IPS-18a (cell line): ENCODE measurements around the gene ALPI.

Experiments used
- H3K27ac ChIP-seq: one replicate; pipeline ENCODE4 v1.5.1; 2013; ENCODE audit warnings: low read length
- H3K27me3 ChIP-seq: one replicate; pipeline ENCODE4 v1.6.1; 2013; ENCODE audit warnings: mild to moderate bottlenecking, low read length; ENCODE audit not compliant: control insufficient read depth, insufficient read depth
- H3K36me3 ChIP-seq: one replicate; pipeline ENCODE4 v1.6.1; 2013; ENCODE audit warnings: low read depth, low read length; ENCODE audit not compliant: control insufficient read depth
- H3K4me1 ChIP-seq: one replicate; pipeline ENCODE4 v1.6.1; 2013; ENCODE audit warnings: low read depth, low read length; ENCODE audit not compliant: control insufficient read depth
- H3K4me3 ChIP-seq: one replicate; pipeline ENCODE4 v1.5.1; 2013; ENCODE audit warnings: low read length
- H3K9ac ChIP-seq: one replicate; pipeline ENCODE4 v1.6.1; 2013; ENCODE audit warnings: mild to moderate bottlenecking, low read length, moderate library complexity
- H3K9me3 ChIP-seq: one replicate; pipeline ENCODE4 v1.6.1; 2013; ENCODE audit warnings: low read depth, low read length; ENCODE audit not compliant: control insufficient read depth

Gene ALPI

GRCh38 chr2:232485757-232486557, 30.0 kb downstream of the ALPI start:
- Histone ChIP-seq H3K9ac (no peak overlapping the region), H3K27me3 (peaks cover 74% of the 10 kb centered on the region), H3K4me1 (peaks cover 8% of the 10 kb centered on the region), H3K9me3 (no peaks in the 10 kb centered on the region), H3K27ac (no peak overlapping the region), H3K36me3 (no peaks in the 10 kb centered on the region), H3K4me3 (peak overlapping the region; percentile 42)

DNA sequence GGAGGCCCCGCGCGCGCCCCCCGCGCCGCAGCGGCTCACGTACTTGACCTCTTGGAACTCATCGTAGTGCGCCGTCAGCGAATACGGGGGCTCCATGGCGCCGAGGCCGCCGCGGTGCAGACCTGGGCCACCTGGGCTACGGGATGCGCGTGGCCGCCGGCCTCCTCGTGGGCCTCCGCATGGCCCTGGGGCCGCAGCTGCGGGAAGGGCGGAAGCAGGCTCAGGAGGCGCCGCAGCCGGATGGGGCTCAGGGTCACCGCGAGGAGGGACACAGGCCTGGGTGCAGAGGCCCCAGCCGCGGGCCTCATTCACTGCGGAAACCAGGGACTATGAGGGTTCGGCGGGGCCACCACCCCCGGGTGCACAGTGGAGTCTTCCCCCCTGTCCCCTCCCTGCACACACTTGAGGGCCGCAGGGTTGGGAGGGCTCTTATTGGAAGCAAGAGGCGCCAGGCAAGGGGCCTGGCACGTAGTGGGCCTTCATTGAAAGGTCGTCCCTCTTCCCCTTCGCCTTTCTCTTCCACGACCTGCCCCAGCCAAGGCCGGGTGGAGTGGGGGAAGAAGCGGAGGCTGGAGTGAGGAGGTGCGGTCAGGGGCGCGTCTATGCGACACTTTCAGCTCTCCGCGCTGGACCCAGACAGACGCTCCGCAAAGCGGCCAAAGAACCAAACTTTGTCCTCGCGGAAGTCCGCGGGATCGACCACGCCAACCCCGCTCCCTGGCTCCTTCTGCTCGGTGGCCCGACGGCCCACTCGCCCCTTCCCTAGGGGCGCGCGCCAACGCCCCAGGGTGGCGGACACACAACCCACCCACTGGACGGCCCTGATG, 30.8 kb downstream of the ALPI start:
- H3K36me3 ChIP-seq = no peaks in the 10 kb centered on the region

DNA sequence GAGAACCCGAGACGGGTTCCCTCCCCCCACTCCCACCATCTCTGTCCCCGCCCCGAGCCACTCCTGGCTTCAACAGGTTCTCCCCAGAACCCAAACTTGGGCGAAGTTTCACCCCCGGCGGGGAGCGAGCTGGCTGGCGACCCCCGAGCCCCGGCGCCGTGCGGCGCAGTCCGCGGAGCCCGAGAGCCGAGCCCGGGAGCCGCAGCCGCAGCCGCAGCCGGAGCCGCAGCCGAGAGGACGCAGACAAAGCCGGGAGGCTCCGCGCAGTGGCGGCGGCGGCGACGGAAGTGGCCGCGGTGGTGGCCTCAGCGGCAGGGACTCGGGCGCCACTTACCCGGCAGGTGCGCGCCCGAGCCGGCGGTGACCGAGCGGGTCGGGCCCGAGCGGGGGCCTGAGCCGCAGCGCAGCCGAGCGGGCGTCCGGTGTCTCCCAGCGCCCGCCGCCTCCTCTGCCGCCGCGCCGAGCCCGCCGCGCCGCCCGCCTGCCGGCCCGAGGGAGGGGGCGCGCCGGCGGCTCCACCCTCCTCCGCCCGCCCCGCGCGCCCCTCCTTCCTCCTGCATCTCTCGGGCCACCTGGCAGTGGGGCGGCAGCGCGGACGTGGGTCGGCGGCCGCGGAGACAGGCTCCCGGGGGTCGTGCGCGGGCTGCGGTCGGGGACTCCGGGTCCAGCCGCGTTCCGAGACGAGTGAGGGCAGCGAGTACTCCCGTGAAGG, 31.6 kb downstream of the ALPI start, which contains the start of gene ECEL1:
Gene ECEL1 (minus strand): TSS at position 450 of the 712 bp plus-strand sequence. CDS start 1,181 bp downstream, outside the sequence.
- peak within 1 kb of the TSS; percentile 44 for H3K4me3 ChIP-seq
- no peaks in the 10 kb centered on the region for H3K36me3 ChIP-seq
- H3K9me3 ChIP-seq = no peaks in the 10 kb centered on the region
- H3K4me1 ChIP-seq = peaks cover 8% of the 10 kb centered on the region
- H3K27me3 ChIP-seq = peaks cover 74% of the 10 kb centered on the region
- no peak within 1 kb of the TSS for H3K27ac ChIP-seq
- H3K9ac ChIP-seq = no peak within 1 kb of the TSS

More for the DNA sequence above, 30.8 kb downstream of the ALPI start:
- Histone ChIP-seq H3K27me3 (peaks cover 74% of the 10 kb centered on the region), H3K9ac (no peak overlapping the region), H3K4me1 (peaks cover 8% of the 10 kb centered on the region), H3K9me3 (no peaks in the 10 kb centered on the region), H3K4me3 (peak overlapping the region; percentile 40), H3K27ac (no peak overlapping the region)

DNA sequence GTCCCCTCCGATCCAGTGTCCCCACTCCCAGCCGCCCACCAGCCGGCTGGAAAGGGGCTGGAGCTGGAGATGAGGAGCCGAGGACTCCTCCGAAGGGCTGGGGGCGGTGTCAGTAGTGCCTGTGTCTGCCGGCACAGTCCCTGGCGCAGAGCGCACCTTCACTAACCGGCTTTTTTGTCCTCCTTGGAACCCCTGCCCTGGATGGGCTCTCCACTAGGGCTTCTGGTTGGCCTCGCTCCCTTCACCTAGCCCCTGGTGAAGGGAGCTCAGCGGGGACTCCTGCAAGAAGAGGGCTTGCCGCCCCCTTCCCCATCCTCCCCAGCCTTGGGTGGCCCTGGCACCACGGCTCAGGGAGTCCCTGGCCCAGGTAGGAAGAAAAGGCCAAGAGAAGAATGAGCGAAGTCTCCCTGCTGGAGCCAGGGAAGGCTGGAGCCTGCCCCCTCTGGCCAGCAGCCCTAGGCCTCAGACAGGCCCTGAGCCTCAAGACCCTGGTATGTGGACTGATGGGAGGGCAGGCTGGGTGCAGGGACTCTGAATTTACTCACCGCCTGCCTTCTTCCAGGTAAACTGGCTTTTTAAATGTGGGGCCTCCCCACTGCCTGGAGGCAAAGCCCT, 32.3 kb downstream of the ALPI start:
- Histone ChIP-seq H3K9ac (no peak overlapping the region), H3K27ac (no peak overlapping the region), H3K4me3 (peak overlapping the region; percentile 44), H3K36me3 (no peaks in the 10 kb centered on the region), H3K4me1 (peaks cover 8% of the 10 kb centered on the region), H3K27me3 (peaks cover 73% of the 10 kb centered on the region), H3K9me3 (no peaks in the 10 kb centered on the region)

DNA sequence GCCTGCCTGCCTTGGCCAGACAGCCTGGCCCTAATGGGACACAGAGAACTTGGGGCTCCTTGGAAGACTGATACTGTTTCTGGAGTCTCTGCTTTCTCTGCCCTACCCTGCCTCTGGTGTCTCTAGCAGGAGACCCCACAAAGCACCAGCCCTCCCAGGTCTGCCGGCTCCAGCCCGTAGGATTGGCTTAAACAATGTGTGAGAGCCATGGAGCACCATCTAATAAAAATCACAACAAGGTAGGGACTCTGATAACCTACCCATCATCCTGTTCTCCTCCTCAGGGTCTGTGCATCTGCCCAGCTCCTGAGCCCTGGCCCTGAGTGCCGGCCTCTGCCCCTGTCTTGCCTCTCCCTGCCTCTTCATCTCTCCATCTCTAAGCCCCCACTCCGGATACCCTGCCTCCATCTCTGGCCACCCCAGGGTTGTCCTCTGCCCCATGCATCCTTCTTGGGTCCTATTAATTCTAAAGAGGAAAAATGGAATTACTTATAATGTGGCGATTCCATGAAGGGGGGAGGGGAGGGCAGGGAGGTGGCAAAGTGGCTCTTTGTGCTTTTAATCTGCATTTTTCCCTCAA, 32.9 kb downstream of the ALPI start:
- H3K4me1 ChIP-seq = peaks cover 10% of the 10 kb centered on the region
- peaks cover 67% of the 10 kb centered on the region for H3K27me3 ChIP-seq
- H3K27ac ChIP-seq = no peak overlapping the region
- H3K9me3 ChIP-seq = no peaks in the 10 kb centered on the region
- H3K36me3 ChIP-seq = no peaks in the 10 kb centered on the region
- H3K4me3 ChIP-seq = no peak overlapping the region
- no peak overlapping the region for H3K9ac ChIP-seq

DNA sequence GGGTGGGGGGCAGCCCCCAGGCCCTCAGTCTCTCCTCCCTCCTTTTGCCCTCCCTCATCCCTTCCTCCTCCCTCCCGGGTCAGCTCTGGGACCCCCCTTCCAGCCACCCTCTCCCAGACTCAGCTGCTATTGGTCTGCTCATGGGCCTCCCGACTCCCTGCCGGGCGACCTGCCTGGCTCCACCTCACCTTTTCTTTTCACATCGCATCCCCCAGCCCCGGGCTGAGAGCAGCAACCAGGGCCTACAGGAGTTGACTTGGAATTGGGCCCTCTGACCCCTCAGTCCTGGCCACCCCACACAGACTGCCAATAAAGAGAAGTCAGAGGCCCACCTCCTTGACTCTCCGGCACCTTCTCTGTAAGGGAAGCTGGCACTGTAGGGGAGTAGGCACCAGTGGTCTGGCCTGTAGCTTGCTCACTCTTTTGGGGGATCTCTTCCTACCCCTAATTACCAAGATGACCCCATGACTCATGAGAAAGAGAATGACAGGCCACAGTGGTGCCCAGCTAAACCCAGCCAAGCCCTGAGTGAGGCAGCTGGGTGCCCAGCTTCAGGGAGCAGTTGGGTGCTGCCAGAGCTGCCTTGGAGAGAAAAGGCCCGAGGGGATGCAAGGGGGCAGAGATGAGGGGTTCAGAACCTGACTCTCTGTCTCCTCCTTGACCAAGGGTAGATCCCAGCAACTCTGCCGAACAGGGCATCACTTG, 33.7 kb downstream of the ALPI start:
- Histone ChIP-seq H3K36me3 (no peaks in the 10 kb centered on the region), H3K27ac (no peak overlapping the region), H3K9me3 (no peaks in the 10 kb centered on the region), H3K9ac (no peak overlapping the region), H3K4me1 (peaks cover 13% of the 10 kb centered on the region), H3K27me3 (peaks cover 58% of the 10 kb centered on the region), H3K4me3 (no peak overlapping the region)

DNA sequence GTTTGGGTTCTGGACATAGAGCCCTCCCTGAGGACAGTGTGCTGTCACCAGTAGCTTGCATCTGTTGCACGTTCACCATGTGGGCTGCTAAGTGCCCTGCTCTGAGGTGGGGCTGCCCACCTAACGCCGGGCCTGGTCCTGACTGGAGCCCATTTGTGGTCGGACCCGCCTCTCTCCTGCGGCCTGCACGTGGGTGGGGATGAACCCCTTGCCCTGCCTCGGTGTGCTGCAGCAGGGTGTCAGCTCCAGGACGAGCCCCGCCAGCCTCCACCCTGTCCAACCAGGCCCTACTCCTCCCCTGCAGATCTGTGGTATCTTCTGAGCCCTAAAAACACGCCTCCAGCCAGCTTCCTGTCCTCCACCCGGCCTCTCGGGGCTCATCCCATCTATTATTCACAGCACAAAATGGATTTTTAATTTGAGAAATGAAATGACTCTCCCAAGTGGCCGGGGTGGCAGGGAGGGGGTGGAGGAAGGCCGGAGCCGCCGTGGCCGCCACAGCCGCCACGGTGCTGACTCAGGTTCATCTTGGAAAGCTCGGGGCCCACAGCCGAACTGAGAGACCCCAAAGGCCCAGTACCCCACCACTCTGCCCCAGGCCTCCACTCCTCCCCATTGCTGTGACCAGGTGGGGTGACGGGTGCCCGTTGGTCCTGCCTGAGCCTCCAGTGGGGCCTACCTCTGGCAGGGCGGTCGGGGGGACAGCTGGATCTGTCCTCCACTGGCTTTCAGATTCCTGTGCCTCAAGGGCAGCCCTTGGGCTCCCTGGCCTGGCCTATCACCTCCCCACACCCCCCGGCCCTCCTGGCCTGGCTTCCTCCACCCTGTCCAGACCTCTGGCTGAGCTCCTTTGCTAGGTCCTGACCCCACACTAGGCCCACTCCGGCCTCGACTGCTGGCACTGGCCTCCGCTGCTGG, 34.5 kb downstream of the ALPI start:
- no peaks in the 10 kb centered on the region for H3K36me3 ChIP-seq
- no peak overlapping the region for H3K9ac ChIP-seq
- peaks cover 50% of the 10 kb centered on the region for H3K27me3 ChIP-seq
- peaks cover 13% of the 10 kb centered on the region for H3K4me1 ChIP-seq
- H3K27ac ChIP-seq = no peak overlapping the region
- no peaks in the 10 kb centered on the region for H3K9me3 ChIP-seq
- no peak overlapping the region for H3K4me3 ChIP-seq

DNA sequence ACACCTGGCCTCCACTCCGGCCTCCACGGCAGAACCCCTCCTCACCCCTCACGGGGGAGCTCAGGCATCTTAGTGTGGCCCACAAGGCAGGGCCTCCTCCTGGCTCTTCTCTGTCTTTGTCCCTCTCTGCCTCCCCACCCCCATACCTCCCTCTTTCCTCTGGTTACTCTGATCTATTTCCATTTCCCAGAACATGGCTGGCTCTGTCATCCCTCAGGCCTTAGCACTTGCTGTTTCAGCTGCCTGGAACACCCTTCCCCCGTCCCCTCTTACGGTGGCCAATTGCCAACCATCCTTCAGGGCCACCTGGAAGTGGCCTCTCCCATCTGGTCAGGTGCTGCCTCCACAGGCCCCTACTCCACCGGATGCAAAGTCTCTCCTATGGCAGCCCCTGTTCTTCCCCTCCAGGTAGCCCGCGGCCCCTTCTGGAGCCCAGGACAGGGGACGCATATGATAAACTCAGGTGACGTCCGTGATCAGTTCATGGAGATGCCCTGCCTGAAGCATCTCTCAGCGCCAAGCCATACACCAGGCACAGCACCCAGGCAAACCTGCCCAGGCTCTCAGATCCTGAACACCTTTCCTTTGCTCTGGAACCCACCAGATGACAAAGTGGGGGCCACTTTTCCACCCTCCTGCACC, 35.3 kb downstream of the ALPI start:
- no peaks in the 10 kb centered on the region for H3K9me3 ChIP-seq

DNA sequence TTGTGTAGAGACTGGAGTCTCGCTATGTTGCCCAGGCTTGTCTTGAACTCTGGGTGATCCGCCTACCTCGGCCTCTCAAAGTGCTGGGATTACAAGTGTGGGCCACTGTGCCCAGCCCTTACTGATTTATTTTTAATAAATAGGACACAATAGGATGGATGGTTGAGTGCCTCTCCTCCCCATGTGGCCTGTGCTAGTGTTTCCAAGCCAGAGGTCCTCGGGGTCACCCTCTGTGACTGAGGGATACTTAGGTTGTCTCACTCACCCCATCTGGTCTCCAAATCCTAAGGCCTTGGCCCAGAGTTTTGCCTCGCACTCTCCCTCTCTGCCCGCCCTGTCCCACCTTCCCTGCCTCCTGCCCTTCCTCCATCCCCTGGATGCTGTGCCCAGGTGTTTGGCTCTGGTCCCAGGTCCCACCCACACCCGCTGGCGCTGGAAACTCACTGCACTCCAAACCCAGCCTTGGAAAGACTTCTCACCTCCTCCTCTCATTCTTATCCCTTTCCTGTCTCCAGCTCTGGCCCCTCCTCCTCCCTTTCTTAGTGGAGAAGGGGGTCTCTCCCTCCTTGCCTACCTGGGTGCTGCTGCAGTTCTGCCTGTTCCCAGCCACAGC, 36.4 kb downstream of the ALPI start:
- no peaks in the 10 kb centered on the region for H3K9me3 ChIP-seq
- peaks cover 13% of the 10 kb centered on the region for H3K4me1 ChIP-seq
- H3K36me3 ChIP-seq = no peaks in the 10 kb centered on the region
- no peak overlapping the region for H3K4me3 ChIP-seq
- H3K9ac ChIP-seq = no peak overlapping the region
- no peak overlapping the region for H3K27ac ChIP-seq
- H3K27me3 ChIP-seq = peaks cover 32% of the 10 kb centered on the region

More for the DNA sequence above, 35.3 kb downstream of the ALPI start:
- Histone ChIP-seq H3K4me3 (no peak overlapping the region), H3K4me1 (peaks cover 13% of the 10 kb centered on the region), H3K27me3 (peaks cover 42% of the 10 kb centered on the region), H3K9ac (no peak overlapping the region), H3K27ac (no peak overlapping the region), H3K36me3 (no peaks in the 10 kb centered on the region)
